HG03095 (cell line): ENCODE measurements around the gene PARP11.

Experiments used
- ATAC-seq: cut with Tn5 transposase; IDR thresholded peaks from one replicate; pipeline ENCODE4 v1.9.1; 2021; ENCODE audit warnings: moderate library complexity; ENCODE audit not compliant: unreplicated experiment

The PARP11 gene

DNA sequence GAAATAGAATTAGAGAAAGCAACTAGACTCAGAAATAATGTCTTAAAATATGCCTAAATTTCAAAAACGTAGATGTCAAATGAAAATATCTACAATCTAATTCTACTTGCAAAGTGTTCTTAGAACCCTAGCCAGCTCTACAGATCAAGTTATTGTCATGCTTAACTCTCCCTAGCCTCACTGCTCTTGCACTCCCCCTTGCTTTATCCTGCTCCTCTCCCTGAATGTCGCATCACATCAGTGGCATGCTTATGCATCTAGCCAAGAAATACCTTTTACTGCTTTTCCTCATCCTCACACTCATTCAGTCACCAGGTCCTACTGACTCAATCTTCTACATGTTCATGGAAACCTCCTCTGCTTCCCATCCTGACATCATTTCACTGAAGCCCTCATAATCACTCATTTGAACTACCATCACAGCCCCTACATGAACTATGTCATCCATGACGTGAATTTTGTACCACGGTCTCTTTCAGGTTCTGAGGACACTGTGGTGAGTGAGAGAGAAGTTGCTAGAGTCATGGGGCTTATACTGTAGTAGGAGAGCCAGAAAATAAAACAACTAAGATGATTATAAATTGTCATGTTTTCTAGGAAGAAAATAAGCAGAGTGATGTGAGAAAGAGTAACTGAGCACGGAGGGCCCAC, 97.7 kb downstream of the PARP11 start:
- no peak for ATAC-seq

DNA sequence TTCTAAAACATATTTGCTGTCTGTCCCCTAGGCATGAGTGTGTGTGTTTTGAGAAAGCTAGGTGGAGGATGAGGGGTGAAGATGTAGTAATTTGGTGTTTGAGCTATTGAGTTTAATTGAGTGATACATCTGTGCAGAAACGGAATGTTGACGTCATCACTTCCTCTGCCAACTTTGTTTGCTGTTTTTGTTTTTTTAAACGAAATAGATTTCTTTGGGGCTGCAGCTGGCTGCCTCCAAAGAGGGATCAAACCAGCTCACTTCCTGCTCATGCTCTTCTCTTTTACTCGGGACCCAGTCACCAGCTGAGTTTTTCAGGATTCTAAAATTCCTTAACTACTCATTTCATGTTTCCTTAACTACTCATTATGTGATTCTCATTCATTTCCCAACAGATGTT, 100.8 kb downstream of the PARP11 start:
- ATAC-seq = no peak

DNA sequence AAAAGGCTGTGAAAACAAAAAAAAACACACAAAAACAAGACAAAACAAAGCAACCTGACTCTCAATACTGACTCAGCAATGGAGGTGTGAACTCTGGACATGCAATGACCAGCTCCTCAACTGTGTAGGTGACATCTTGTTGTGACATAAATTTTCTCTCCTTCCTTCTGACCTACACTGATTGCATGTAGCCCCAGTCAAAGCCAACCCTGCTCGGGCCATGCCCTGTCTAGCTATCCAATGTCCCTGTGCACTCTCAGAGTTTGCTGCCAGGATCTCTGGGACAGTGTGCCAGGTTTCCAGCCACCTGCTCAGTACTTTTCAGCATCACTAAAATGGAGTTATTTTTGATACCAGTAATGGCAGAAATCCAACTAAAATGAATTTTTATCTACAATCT, 101.3 kb downstream of the PARP11 start:
- ATAC-seq = no peak

DNA sequence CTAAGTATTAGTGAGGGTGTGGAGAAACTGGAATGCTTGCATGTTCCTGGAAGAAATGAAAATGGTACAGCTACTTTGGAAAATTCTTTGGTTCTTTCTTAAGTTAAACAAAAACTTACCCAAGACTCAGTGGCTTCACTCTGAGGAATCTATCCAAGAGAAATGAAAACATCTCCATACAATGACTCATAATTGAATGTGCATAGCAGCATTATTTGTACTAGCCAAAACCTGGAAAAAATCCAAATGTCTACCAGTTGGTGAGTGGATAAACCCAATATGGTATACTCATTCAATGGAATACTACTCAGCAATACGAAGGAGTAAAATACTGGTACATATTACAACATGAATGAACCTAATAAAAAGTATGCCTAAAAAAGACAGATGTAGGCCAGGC, 102.3 kb downstream of the PARP11 start:
- no peak for ATAC-seq

DNA sequence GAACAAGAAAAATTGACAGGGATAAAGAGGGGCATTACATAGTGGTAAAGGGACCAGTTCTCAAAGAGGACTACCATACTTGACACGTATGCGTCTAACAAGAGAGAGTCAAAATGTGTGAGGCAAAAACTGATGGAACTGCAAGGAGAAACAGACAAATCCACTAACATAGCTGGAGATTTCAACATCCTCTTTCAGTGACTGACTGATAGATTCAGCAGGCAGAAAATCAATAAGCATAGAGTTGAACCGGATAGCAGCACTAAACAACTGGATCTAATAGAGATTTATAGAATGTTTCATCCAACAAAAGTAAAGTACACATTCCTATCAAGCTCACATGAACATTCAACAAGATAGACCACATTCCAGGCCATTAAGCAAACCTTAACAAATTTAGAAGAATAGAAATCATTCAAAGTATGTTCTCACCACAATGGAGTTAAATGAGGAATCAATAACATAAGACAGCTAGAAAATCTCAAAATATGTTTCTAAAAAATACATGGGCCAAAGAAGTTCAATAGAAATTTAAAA, 104.2 kb downstream of the PARP11 start:
- ATAC-seq = no peak

DNA sequence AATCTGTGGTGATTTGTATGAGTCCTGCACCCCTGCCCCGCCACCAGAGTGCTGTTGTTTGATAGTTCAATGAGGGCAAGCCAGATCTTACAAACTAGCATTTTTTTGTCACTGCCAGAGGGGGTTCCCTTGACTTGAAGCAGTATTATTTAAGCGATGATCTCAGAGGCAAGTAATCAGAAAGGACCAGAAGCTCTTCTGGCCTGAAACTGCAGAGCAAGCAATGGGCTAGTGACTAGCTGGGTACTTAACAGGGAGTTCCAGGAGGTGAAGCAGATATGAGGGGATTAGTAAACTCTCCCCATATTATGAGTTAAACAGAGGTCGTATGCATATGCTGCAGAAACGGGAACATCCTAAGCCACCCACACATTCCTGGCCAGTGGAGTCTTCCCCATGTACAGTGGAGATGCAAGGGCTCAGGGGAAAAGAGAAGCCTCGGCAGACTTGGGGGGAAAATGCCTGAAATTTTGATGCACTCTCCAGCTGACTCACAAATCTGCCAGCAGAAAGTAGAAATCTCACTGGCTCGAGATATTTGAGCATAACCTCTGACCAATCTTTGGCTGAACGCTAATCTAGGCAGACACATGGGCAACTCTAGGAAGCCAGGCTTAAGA, 112.0 kb downstream of the PARP11 start:
- no peak for ATAC-seq

DNA sequence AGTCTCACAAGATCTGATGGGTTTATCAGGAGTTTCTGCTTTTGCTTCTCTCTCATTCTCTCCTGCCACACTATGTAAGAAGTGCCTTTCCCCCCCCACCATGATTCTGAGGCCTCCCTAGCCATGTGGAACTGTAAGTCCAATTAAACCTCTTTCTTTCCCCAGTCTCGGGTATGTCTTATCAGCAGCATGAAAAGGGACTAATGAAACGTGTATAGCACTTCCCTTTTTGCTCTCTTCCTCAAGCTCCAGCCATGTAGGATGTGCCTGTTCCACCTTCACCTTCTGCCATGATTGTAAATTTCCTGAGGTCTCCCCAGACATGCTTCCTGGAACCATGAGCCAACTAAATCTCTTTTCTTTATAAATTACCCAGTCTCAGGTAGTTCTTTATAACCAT, 113.3 kb downstream of the PARP11 start:
- no peak for ATAC-seq
